Upper lobe of right lung (tissue), 1 donor: ENCODE results near the gene SYNJ2. TPM values are rescaled to one million over a fixed set of nuclear protein-coding genes. Genes with fewer than 3 reads are reported as not detected.

Experiments used
- ATAC-seq: fragments of 200-7000 bp; cut with Tn5 transposase; one replicate; pipeline ENCODE4 v1.9.1; 2020; ENCODE audit warnings: mild to moderate bottlenecking, moderate library complexity
- DNase-seq: peaks from one replicate; pipeline ENCODE4 v3.0.0-alpha.2; 2020
- H3K27ac ChIP-seq: fragments of 200-600 bp; one replicate; pipeline ENCODE4 v1.8.0; 2022
- H3K27me3 ChIP-seq: fragments of 200-600 bp; one replicate; pipeline ENCODE4 v1.8.0; 2022; ENCODE audit warnings: mild to moderate bottlenecking
- H3K36me3 ChIP-seq: fragments of 200-600 bp; one replicate; pipeline ENCODE4 v1.8.0; 2022
- H3K4me1 ChIP-seq: fragments of 200-600 bp; one replicate; pipeline ENCODE4 v1.8.0; 2022
- H3K4me3 ChIP-seq: fragments of 200-600 bp; one replicate; pipeline ENCODE4 v1.8.0; 2022; ENCODE audit warnings: mild to moderate bottlenecking
- H3K9me3 ChIP-seq: fragments of 200-600 bp; one replicate; pipeline ENCODE4 v1.8.0; 2022
- CTCF ChIP-seq: fragments of 200-600 bp; IDR thresholded peaks from one replicate; pipeline ENCODE4 v1.8.0; 2022; ENCODE audit warnings: antibody characterized with exemption
- intact Hi-C: fragments of 100-400 bp; cut with DNase I; formaldehyde crosslinking; loops from one replicate; pipeline ENCODE4 v1.11.0; 2022
- total RNA-seq: library from RNA; stranded (reverse); fragmentation: NEBNext Ultra II Directional; extraction: Animal tissue kit (Norgen Biotek cat#: 25700); gene quantifications from one replicate; pipeline ENCODE4 v1.2.1, GENCODE V29; 2021
- donor health status: DM: no; HTN: yes; CAD: no; lungs with severe emphysema.

The SYNJ2 gene
- total RNA-seq, 1 donor from 2014 or later = 7.2 TPM

GRCh38 chr6:158033077-158033750, 51.6 kb downstream of the SYNJ2 start:
- no peak for ATAC-seq
- Histone ChIP-seq H3K9me3 (no peaks in the 10 kb centered on the region), H3K4me3 (no peak overlapping the region), H3K36me3 (no peaks in the 10 kb centered on the region), H3K4me1 (peaks cover 21% of the 10 kb centered on the region), H3K27me3 (no peaks in the 10 kb centered on the region), H3K27ac (no peak overlapping the region)
- intact Hi-C loops = no loop called here
- DNase-seq = peak; percentile 58
- no peak for TF ChIP-seq CTCF

GRCh38 chr6:158033751-158034702, 52.4 kb downstream of the SYNJ2 start:
- peak; percentile 43 for DNase-seq
- peaks cover 21% of the 10 kb centered on the region for H3K4me1 ChIP-seq
- no peak for ATAC-seq
- H3K4me3 ChIP-seq = no peak overlapping the region
- no peaks in the 10 kb centered on the region for H3K9me3 ChIP-seq
- TF ChIP-seq CTCF = no peak
- H3K27me3 ChIP-seq = no peaks in the 10 kb centered on the region
- no peaks in the 10 kb centered on the region for H3K36me3 ChIP-seq
- H3K27ac ChIP-seq = no peak overlapping the region
- intact Hi-C loops = no loop called here

GRCh38 chr6:158036261-158036660, 54.6 kb downstream of the SYNJ2 start:
- H3K9me3 ChIP-seq = no peaks in the 10 kb centered on the region
- DNase-seq (no peak), ATAC-seq (no peak)
- no peaks in the 10 kb centered on the region for H3K36me3 ChIP-seq
- no peak for TF ChIP-seq CTCF
- intact Hi-C loops = no loop called here
- no peak overlapping the region for H3K4me3 ChIP-seq
- peaks cover 35% of the 10 kb centered on the region for H3K4me1 ChIP-seq
- H3K27me3 ChIP-seq = no peaks in the 10 kb centered on the region
- no peak overlapping the region for H3K27ac ChIP-seq

DNA sequence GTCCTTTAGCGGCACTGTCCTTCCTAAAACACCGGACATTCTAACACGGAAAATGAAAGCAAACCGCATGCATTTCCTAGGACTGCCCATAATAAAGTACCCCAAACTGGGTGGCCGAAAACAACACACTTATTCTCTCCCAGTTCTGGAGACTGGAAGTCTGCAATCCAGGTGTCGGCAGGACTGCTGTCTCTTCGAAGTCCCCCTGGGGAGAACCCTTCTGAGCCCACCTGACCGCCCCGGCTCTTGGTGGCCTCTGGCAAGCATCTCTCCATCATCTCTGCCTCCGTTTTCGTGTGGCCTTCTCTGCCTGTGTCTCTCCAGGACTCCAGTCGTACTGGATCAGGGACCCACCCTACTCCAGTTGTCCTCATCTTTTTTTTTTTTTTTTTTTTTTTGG, 55.4 kb downstream of the SYNJ2 start:
- H3K36me3 ChIP-seq = no peaks in the 10 kb centered on the region
- H3K9me3 ChIP-seq = no peaks in the 10 kb centered on the region
- H3K4me3 ChIP-seq = no peak overlapping the region
- H3K27ac ChIP-seq = no peak overlapping the region
- no peaks in the 10 kb centered on the region for H3K27me3 ChIP-seq
- DNase-seq (peak; percentile 27), ATAC-seq (no peak)
- intact Hi-C loops = no loop called here
- TF ChIP-seq CTCF = no peak
- peaks cover 28% of the 10 kb centered on the region for H3K4me1 ChIP-seq

GRCh38 chr6:158037771-158038170, 56.1 kb downstream of the SYNJ2 start:
- no peak overlapping the region for H3K27ac ChIP-seq
- no peak for TF ChIP-seq CTCF
- no peaks in the 10 kb centered on the region for H3K27me3 ChIP-seq
- H3K36me3 ChIP-seq = no peaks in the 10 kb centered on the region
- peak; percentile 39 for DNase-seq
- intact Hi-C loops = no loop called here
- H3K9me3 ChIP-seq = no peaks in the 10 kb centered on the region
- no peak overlapping the region for H3K4me3 ChIP-seq
- H3K4me1 ChIP-seq = peaks cover 20% of the 10 kb centered on the region
- ATAC-seq = no peak
